HL-60 (cell line): ENCODE measurements around the gene CPED1.

Source experiments
- DNase-seq, 2 experiments: peaks; one replicate each; pipeline ENCODE4 v3.0.0-alpha.2; 2010 to 2020; ENCODE audit warnings: low read depth in 1 of 2, low spot score in 1 of 2
- H3K27ac ChIP-seq: fragments of 250-450 bp; sonication (Bioruptor Pico); replicated peaks from 2 replicates; pipeline ENCODE4 v1.5.1; 2020; ENCODE audit warnings: mild to moderate bottlenecking, moderate library complexity
- H3K27me3 ChIP-seq: fragments of 250-450 bp; sonication (Bioruptor Pico); 2 replicates; pipeline ENCODE4 v1.5.1; 2021; ENCODE audit warnings: mild to moderate bottlenecking, moderate library complexity; ENCODE audit not compliant: insufficient read depth, poor library complexity, severe bottlenecking
- H3K4me3 ChIP-seq: replicated peaks from 2 replicates; pipeline ENCODE4 v1.5.1; 2011; ENCODE audit warnings: mild to moderate bottlenecking, control low read depth, low read length; ENCODE audit not compliant: insufficient read depth
- GABPA ChIP-seq: IDR thresholded peaks from 2 replicates; pipeline ENCODE4 v1.6.1; 2012; ENCODE audit warnings: low read depth
- POLR2AphosphoS5 ChIP-seq: IDR thresholded peaks from 2 replicates; pipeline ENCODE4 v1.6.1; 2012; ENCODE audit warnings: low read depth
- SPI1 ChIP-seq: IDR thresholded peaks from 2 replicates; pipeline ENCODE4 v1.6.1; 2012; ENCODE audit warnings: low read depth, mild to moderate bottlenecking, borderline replicate concordance
- TF ChIP-seq, protein P1 (sequence below): IDR thresholded peaks from 2 replicates; pipeline ENCODE4 v1.6.1; 2012; ENCODE audit warnings: low read depth; ENCODE audit not compliant: insufficient replicate concordance
- TF ChIP-seq, protein P2 (sequence below): IDR thresholded peaks from one replicate; pipeline ENCODE4 v1.5.1; 2011; ENCODE audit warnings: low read length, control low read depth, inconsistent platforms; ENCODE audit not compliant: insufficient read depth

Gene CPED1

DNA sequence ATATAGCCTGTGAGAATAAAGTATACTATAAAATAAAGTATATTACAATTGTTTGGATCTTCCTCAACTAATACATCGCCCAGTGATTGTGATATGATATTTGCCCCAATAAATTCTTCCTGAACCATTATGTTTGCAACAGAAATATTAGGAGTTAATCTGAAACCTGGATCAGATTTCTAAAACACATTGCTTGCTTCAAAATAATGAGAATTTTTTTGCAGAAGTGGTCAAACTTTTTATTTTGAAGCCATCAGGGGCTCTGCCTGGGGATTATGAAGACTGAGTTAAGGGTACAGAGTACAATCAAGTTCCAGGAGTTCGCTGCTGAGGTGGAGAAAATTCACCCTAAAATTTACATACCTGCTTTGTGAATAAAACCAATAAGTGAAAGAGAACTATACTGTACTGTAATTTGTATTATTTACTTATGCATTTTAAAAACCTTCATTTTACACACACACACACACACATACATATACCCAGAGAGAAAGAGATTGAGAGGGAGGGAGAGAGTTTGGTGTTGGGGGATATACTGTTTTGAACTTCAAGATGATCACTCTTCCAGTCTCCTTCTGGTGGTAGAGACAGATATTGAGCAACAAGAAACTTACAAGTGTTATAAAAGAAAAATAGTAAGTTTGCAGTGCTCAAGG, 91.9 kb downstream of the CPED1 start:
- no peak for TF ChIP-seq POLR2AphosphoS5
- TF ChIP-seq GABPA: no peak
- TF ChIP-seq, protein P1, sequence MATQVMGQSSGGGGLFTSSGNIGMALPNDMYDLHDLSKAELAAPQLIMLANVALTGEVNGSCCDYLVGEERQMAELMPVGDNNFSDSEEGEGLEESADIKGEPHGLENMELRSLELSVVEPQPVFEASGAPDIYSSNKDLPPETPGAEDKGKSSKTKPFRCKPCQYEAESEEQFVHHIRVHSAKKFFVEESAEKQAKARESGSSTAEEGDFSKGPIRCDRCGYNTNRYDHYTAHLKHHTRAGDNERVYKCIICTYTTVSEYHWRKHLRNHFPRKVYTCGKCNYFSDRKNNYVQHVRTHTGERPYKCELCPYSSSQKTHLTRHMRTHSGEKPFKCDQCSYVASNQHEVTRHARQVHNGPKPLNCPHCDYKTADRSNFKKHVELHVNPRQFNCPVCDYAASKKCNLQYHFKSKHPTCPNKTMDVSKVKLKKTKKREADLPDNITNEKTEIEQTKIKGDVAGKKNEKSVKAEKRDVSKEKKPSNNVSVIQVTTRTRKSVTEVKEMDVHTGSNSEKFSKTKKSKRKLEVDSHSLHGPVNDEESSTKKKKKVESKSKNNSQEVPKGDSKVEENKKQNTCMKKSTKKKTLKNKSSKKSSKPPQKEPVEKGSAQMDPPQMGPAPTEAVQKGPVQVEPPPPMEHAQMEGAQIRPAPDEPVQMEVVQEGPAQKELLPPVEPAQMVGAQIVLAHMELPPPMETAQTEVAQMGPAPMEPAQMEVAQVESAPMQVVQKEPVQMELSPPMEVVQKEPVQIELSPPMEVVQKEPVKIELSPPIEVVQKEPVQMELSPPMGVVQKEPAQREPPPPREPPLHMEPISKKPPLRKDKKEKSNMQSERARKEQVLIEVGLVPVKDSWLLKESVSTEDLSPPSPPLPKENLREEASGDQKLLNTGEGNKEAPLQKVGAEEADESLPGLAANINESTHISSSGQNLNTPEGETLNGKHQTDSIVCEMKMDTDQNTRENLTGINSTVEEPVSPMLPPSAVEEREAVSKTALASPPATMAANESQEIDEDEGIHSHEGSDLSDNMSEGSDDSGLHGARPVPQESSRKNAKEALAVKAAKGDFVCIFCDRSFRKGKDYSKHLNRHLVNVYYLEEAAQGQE: no peak
- TF ChIP-seq, protein P2, sequence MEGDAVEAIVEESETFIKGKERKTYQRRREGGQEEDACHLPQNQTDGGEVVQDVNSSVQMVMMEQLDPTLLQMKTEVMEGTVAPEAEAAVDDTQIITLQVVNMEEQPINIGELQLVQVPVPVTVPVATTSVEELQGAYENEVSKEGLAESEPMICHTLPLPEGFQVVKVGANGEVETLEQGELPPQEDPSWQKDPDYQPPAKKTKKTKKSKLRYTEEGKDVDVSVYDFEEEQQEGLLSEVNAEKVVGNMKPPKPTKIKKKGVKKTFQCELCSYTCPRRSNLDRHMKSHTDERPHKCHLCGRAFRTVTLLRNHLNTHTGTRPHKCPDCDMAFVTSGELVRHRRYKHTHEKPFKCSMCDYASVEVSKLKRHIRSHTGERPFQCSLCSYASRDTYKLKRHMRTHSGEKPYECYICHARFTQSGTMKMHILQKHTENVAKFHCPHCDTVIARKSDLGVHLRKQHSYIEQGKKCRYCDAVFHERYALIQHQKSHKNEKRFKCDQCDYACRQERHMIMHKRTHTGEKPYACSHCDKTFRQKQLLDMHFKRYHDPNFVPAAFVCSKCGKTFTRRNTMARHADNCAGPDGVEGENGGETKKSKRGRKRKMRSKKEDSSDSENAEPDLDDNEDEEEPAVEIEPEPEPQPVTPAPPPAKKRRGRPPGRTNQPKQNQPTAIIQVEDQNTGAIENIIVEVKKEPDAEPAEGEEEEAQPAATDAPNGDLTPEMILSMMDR: no peak
- TF ChIP-seq SPI1: no peak
- H3K4me3 ChIP-seq: no peak overlapping the region
- H3K27me3 ChIP-seq: no peaks in the 10 kb centered on the region
- no peak for DNase-seq
- H3K27ac ChIP-seq: no peak overlapping the region

DNA sequence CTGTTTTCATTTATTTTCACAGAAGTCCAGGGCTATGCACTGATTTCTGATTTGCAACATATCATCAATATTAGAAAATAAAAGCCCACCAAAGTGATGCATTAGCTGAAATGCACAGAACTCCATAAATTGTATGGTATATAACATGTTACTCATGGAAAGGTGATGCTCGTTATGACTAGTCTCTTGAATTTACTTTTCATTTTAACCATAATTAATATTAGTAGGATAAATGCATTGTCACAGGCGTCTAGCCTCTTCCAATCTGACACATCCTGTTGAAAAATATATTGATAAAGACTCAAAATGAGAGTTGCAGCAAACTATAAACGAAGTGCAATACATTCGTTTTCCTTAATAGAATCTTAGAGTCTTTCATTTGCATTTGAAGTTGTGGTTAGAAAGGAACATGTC, 92.4 kb downstream of the CPED1 start:
- no peak for DNase-seq
- Histone ChIP-seq H3K27ac (no peak overlapping the region), H3K27me3 (no peaks in the 10 kb centered on the region), H3K4me3 (no peak overlapping the region)
- TF ChIP-seq, protein P2: no peak
- TF ChIP-seq GABPA (no peak), SPI1 (no peak), POLR2AphosphoS5 (no peak)
- TF ChIP-seq, protein P1: no peak

DNA sequence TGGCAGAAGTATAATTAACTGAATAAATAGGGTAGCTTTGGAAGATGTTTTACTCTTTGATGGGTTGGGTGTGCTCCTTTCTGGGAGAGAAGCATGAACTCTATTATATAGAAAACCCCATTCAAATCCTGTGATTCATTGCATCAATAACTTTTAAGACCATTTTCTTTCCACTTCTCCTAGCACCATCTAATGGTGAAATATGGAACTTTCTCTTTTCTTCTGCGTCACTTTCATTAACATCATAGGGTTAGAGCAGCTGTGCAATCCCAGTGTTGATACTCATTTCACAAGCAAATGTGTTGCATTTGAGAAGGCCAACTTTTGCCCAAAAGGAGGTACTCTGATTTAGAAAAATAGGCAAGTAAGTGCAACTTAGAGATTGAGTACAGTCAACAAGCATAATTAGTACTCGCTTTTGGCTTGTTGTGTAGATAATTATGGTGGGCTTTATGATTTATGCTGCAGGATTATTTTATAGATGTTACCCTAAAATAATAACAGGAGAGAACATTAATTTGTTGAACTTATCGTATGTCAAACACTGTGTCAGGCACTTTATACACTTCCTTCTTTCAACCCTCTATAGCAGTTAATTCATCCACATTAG, 92.9 kb downstream of the CPED1 start:
- Histone ChIP-seq H3K27ac (no peak overlapping the region), H3K27me3 (peaks cover 2% of the 10 kb centered on the region), H3K4me3 (no peak overlapping the region)
- DNase-seq: peak; percentile 2 to 28
- TF ChIP-seq, protein P2: peak; percentile 49
- TF ChIP-seq, protein P1: no peak
- TF ChIP-seq POLR2AphosphoS5: no peak
